ENCODE data around the gene MYCBP2.

DNA sequence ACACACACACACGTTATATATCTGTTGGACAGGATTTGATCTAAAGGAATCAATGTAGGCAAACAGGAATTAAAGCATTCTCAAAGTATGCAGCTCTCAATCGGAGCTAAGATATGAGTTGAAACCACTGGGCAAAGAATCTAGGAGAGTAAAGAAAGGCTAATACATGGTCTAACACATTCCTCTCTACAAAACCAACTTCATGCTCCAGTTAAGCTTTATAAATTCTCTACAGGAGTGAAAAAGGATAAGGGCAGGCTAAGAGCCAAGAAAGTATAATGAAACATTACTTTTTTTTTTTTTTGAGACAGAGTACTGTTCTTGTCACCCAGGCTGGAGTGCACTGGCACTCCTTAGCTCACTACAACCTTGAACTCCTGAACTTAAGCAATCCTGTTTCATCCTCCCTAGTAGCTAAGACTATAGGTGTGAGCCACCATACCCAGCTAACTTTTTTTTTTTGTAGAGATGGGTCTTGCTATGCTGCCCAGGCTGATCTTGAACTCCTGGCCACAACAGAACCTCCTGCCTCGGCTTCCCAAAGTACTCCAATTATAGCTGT lies 310.6 kb downstream of the MYCBP2 start:
- TF ChIP-seq, protein P1, sequence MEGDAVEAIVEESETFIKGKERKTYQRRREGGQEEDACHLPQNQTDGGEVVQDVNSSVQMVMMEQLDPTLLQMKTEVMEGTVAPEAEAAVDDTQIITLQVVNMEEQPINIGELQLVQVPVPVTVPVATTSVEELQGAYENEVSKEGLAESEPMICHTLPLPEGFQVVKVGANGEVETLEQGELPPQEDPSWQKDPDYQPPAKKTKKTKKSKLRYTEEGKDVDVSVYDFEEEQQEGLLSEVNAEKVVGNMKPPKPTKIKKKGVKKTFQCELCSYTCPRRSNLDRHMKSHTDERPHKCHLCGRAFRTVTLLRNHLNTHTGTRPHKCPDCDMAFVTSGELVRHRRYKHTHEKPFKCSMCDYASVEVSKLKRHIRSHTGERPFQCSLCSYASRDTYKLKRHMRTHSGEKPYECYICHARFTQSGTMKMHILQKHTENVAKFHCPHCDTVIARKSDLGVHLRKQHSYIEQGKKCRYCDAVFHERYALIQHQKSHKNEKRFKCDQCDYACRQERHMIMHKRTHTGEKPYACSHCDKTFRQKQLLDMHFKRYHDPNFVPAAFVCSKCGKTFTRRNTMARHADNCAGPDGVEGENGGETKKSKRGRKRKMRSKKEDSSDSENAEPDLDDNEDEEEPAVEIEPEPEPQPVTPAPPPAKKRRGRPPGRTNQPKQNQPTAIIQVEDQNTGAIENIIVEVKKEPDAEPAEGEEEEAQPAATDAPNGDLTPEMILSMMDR (conservative IDR thresholded peaks at IDR 0.05; ENCODE audit: low read depth, low read length), result no peak
- no peak for TF ChIP-seq EZH2 (IDR thresholded peaks at IDR 0.05; ENCODE audit: low read length, unreplicated experiment)
